MM.1S (cell line): ENCODE results near the gene GPC1.

ENCODE experiments used
- CTCF ChIP-seq: fragments of 300-600 bp; sonication (generic); IDR thresholded peaks from 2 replicates; pipeline ENCODE4 v1.5.1; 2016; ENCODE audit warnings: antibody characterized with exemption, low read length, mixed read lengths
- EZH2 ChIP-seq: fragments of 300-600 bp; sonication (generic); optimal IDR thresholded peaks from 2 replicates; pipeline ENCODE3; 2017; ENCODE audit warnings: low read depth, mild to moderate bottlenecking, antibody characterized with exemption, low read length, mixed read lengths

GRCh38 chr2:240447934-240448333 is 12.5 kb downstream of the GPC1 start:
- no peak for TF ChIP-seq CTCF
- no peak for TF ChIP-seq EZH2
